HG03575 (cell line): ENCODE results near the gene AKAP11.

Experiments
- ATAC-seq: cut with Tn5 transposase; IDR thresholded peaks from one replicate; pipeline ENCODE4 v1.9.1; 2021; ENCODE audit not compliant: unreplicated experiment, insufficient number of reproducible peaks, low FRiP score; ENCODE audit errors: extremely low read depth

AKAP11 gene

GRCh38 chr13:42364613-42365000 lies 92.7 kb downstream of the AKAP11 start:
- ATAC-seq, result no peak

DNA sequence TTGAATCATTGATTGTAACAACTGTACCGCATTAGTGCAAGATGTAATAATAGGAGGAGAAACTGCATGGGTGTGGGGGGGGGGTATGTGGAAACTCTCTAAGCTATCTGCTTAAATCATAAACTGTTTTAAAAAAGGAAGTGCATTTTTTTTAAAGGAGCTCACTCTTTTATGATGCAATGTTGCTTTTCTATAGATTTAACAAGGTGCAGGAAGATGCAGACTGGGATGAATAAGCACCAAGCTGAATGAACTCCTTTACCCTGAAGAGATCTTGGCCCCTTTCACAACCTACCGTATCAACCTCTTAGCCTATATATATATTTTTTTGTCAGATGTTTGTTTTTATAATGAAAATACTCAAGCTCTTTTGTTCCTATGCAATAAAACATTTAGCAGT lies 95.9 kb downstream of the AKAP11 start:
- ATAC-seq, result no peak

- ATAC-seq, result no peak
Observed at GRCh38 chr13:42369071-42369797, 97.3 kb downstream of the AKAP11 start.

GRCh38 chr13:42370229-42370628 lies 98.3 kb downstream of the AKAP11 start:
- no peak for ATAC-seq
